ENCODE measurements around the gene PKM. TPM values are rescaled to one million over a fixed set of nuclear protein-coding genes. Genes with fewer than 3 reads are reported as not detected.

PKM gene
- total RNA-seq, 4 donors from 2014 or later = 261 to 293 (median 272) TPM

DNA sequence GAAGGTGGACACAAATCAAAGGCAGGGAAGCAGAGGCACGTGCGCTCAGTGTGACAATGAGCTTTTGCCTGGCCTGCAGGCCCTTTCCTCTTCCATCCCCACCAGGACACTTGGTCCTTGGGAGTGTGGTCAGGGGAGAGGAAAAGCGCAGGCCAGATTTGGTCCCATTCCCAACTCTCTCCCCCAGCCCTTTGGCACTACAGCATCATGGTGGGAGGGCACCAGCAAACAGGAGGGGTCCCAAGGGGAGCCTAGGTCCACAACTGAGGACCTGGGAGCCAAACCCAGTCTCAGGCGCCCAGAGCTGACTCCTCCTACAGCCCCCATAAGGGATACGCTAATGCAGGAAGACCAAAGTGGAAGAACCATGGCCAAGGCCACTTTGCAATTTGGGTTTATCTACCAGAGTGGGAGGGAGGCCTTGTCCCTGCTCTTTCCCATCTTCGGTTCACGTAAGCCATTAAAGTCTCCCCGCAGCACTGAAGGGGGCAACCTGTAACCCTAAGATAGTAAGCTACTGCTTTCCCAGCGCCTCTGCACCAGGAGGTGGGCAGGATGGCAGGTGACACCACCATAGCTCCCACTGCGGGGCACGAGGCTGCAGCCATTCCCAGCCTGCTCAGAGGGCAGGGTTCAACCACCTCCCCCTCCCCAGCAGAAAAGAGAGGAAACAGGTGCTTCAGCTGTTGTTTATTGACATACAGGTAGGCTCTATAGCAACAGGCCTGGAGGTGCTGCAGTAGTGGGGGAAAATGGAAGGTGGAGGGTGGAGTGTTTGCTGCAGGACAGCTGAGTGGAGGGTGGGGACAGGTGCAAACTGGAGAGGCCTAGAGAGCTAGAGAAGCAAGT, 32.4 kb downstream of the PKM start:
- no peak for DNase-seq (ENCODE audit: low spot score in 2 of 2)
- 74 to 80% methylated on average over 10 of the region's 11 CpGs for WGBS, 2 donors
- TF ChIP-seq EP300 (IDR thresholded peaks at IDR 0.05) = no peak
- TF ChIP-seq, protein P1, sequence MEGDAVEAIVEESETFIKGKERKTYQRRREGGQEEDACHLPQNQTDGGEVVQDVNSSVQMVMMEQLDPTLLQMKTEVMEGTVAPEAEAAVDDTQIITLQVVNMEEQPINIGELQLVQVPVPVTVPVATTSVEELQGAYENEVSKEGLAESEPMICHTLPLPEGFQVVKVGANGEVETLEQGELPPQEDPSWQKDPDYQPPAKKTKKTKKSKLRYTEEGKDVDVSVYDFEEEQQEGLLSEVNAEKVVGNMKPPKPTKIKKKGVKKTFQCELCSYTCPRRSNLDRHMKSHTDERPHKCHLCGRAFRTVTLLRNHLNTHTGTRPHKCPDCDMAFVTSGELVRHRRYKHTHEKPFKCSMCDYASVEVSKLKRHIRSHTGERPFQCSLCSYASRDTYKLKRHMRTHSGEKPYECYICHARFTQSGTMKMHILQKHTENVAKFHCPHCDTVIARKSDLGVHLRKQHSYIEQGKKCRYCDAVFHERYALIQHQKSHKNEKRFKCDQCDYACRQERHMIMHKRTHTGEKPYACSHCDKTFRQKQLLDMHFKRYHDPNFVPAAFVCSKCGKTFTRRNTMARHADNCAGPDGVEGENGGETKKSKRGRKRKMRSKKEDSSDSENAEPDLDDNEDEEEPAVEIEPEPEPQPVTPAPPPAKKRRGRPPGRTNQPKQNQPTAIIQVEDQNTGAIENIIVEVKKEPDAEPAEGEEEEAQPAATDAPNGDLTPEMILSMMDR (IDR thresholded peaks at IDR 0.05) = no peak
- no peak for TF ChIP-seq POLR2A (IDR thresholded peaks at IDR 0.05)
- no peaks in the 10 kb centered on the region for H3K9me3 ChIP-seq
- H3K27me3 ChIP-seq = no peaks in the 10 kb centered on the region
- H3K36me3 ChIP-seq = peaks cover 0 to 51% (median 24%) of the 10 kb centered on the region in 3 donors
- no peak overlapping the region for H3K4me3 ChIP-seq
- H3K4me1 ChIP-seq = peaks cover 0 to 36% (median 4%) of the 10 kb centered on the region in 4 donors
- peak overlapping the region in 1 of 4 donors; percentile 82 for H3K27ac ChIP-seq

DNA sequence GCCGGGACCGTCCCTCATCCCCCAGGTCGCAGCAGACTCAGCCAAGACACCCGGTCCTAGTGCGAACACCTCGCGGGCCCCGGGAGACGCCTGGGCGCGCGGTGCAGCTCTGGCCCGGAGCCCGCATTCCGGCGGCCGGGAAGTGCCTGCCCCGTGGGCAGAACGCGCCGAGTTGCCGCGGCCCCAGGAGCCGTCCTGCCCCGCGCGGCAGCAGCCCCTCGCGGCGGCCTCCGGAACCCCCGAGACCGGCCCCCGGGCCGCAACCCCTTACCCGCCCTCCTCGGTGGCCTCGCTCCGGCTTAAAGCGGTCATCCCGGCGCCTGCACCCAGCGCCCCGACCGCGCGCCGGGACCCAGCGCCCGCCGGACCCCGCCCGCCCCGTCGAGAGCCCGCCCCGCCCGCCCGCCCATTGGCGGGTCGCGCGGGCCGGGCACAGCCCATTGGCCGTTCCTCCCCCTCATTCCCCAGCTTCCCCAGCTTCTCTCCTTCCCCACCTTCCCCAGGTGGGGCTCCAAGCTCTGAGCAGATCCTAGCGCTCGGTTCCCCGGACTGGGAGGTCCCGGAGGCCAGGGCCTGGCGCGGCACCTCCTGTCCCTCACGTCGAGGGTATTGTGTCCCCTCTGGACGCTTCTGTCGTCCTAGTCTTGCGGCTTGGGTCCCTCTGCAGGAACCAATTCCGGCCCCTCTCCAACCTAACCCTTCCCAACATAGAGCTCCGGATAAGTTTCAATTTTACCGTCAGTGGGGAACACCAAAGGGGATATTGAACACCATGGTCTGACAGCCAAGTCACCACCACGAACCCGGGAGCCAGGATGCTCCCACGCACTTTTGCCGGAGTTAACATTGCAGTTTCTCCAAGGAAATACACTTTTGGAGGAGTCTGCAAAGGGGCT, 33.3 kb downstream of the PKM start, which contains the start of gene GRAMD2A:
TSS of gene GRAMD2A (minus strand) at position 328 of the 896 bp plus-strand sequence.
- Histone ChIP-seq H3K27me3 (peaks cover 0 to 2% of the 10 kb centered on the region in 2 donors), H3K9me3 (no peaks in the 10 kb centered on the region), H3K36me3 (peaks cover 0 to 42% (median 21%) of the 10 kb centered on the region in 3 donors), H3K4me1 (peaks cover 0 to 30% (median 4%) of the 10 kb centered on the region in 4 donors), H3K4me3 (peak within 1 kb of the TSS; percentile 40 to 78 (median 46)), H3K27ac (peak within 1 kb of the TSS in 3 of 4 donors; percentile 9 to 82 (median 67))
- no peak for DNase-seq (ENCODE audit: low spot score in 2 of 2)
- TF ChIP-seq, protein P1 (IDR thresholded peaks at IDR 0.05) = no peak
- TF ChIP-seq POLR2A (IDR thresholded peaks at IDR 0.05) = no peak
- no peak for TF ChIP-seq EP300 (IDR thresholded peaks at IDR 0.05)
- WGBS, 2 donors = 22 to 31% methylated on average over 24 to 28 of the region's 83 CpGs

DNA sequence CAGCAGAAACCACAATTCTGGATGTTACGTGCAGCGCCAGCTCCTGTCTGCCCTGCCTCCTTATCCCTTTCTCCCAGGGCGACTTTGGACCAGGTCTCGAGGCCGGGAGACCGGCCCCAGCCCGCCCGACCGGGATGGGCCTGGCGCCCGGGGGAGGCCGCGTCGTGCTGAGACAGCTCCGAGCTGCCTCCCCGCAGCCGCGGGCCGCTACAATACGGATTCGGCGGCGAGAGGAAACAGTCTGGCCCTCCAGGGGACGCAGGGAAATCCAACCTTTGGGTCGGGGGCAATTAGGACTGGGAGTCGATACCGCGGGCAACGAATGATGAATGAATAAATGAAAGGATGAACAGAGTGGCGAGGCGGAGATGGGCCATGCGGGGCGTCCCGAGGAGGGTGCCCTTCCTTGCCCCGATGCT, 33.9 kb downstream of the PKM start:
- DNase-seq (ENCODE audit: low spot score in 2 of 2) = no peak
- H3K4me1 ChIP-seq = peaks cover 0 to 30% (median 4%) of the 10 kb centered on the region in 4 donors
- peak overlapping the region; percentile 40 to 78 (median 46) for H3K4me3 ChIP-seq
- TF ChIP-seq, protein P1 (IDR thresholded peaks at IDR 0.05) = no peak
- TF ChIP-seq POLR2A (IDR thresholded peaks at IDR 0.05) = no peak
- no peak for TF ChIP-seq EP300 (IDR thresholded peaks at IDR 0.05)
- H3K27ac ChIP-seq = peak overlapping the region in 3 of 4 donors; percentile 9 to 82 (median 67)
- 3 to 7% methylated on average over 32 to 35 of the region's 35 CpGs for WGBS, 2 donors
- no peaks in the 10 kb centered on the region for H3K9me3 ChIP-seq
- peaks cover 0 to 36% (median 15%) of the 10 kb centered on the region in 3 donors for H3K36me3 ChIP-seq
- peaks cover 0 to 5% of the 10 kb centered on the region in 2 donors for H3K27me3 ChIP-seq

DNA sequence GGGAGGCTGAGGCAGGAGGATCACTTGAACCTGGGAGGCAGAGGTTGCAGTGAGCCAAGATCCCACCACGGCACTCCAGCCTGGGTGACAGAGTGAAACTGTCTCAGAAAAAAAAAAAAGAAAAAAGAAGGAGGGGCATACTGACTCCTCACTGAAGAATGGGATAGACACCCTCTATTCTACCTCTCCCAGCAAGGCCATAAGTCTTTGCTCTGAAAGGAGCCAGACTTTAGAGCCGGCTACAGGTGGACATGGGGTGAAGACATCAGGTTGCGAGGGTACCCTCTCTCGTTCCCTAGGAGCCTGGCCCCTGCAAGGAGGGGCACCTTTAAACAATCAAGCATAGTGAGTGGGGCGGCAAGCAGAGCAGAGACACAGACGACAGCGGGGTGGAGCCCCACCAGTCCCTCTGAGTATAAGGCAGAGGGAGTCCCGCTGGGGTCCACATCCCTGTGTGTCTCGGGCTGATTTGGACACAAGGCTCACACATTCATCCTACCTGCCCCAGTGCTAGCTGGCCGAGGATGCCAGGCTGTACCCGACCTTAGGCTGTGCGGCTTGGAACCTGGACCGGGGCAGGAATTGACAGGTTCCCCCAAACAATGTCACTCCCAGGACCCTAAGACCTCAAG, 34.5 kb downstream of the PKM start:
- TF ChIP-seq EP300 (IDR thresholded peaks at IDR 0.05) = no peak
- TF ChIP-seq POLR2A (IDR thresholded peaks at IDR 0.05) = no peak
- TF ChIP-seq, protein P1 (IDR thresholded peaks at IDR 0.05) = no peak
- H3K27ac ChIP-seq = peak overlapping the region in 2 of 4 donors; percentile 67 to 82
- no peak for DNase-seq (ENCODE audit: low spot score in 2 of 2)
- H3K4me3 ChIP-seq = peak overlapping the region; percentile 40 to 78 (median 46)
- no peaks in the 10 kb centered on the region for H3K9me3 ChIP-seq
- H3K27me3 ChIP-seq = peaks cover 0 to 5% of the 10 kb centered on the region in 2 donors
- H3K36me3 ChIP-seq = peaks cover 0 to 31% (median 12%) of the 10 kb centered on the region in 3 donors
- peaks cover 0 to 26% (median 3%) of the 10 kb centered on the region in 4 donors for H3K4me1 ChIP-seq
- 50 to 57% methylated on average over 13 of the region's 13 CpGs for WGBS, 2 donors

Measured in tibial nerve (tissue), 4 donors.